C4-2B (cell line): ENCODE measurements around the gene RPTOR.

Experiments
- H3K27ac ChIP-seq: fragments of 450-650 bp; 2 replicates; pipeline ENCODE4 v1.5.1; 2017
- ZFX ChIP-seq: fragments of 450-650 bp; IDR thresholded peaks from 2 replicates; pipeline ENCODE4 v1.6.1; 2017
- TF ChIP-seq, protein P1 (sequence below): fragments of 450-650 bp; conservative IDR thresholded peaks from 2 replicates; pipeline ENCODE4 v1.5.1; 2017; ENCODE audit warnings: mild to moderate bottlenecking

The RPTOR gene

GRCh38 chr17:80538484-80538883, 6.2 kb upstream of the RPTOR start:
- H3K27ac ChIP-seq, result no peak overlapping the region
- TF ChIP-seq, protein P1, sequence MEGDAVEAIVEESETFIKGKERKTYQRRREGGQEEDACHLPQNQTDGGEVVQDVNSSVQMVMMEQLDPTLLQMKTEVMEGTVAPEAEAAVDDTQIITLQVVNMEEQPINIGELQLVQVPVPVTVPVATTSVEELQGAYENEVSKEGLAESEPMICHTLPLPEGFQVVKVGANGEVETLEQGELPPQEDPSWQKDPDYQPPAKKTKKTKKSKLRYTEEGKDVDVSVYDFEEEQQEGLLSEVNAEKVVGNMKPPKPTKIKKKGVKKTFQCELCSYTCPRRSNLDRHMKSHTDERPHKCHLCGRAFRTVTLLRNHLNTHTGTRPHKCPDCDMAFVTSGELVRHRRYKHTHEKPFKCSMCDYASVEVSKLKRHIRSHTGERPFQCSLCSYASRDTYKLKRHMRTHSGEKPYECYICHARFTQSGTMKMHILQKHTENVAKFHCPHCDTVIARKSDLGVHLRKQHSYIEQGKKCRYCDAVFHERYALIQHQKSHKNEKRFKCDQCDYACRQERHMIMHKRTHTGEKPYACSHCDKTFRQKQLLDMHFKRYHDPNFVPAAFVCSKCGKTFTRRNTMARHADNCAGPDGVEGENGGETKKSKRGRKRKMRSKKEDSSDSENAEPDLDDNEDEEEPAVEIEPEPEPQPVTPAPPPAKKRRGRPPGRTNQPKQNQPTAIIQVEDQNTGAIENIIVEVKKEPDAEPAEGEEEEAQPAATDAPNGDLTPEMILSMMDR, result no peak
- TF ChIP-seq ZFX, result no peak

- TF ChIP-seq, protein P1, result no peak
- no peak for TF ChIP-seq ZFX
- no peak overlapping the region for H3K27ac ChIP-seq
Observed at GRCh38 chr17:80539022-80539641, 5.5 kb upstream of the RPTOR start.

DNA sequence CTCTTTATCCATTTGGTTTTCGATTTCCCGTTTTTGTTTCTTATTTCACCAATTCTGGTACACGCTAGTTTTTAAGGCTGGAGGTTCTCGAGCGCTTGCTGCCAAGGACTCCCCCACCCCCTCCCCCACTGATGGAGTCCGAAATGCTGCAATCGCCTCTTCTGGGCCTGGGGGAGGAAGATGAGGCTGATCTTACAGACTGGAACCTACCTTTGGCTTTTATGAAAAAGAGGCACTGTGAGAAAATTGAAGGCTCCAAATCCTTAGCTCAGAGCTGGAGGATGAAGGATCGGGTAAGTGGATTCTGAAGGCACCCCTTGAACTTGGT, 825 bp downstream of the RPTOR start:
- TF ChIP-seq ZFX, result no peak
- TF ChIP-seq, protein P1, result no peak
- H3K27ac ChIP-seq, result peak overlapping the region; percentile 91

- TF ChIP-seq, protein P1, result no peak
- no peak for TF ChIP-seq ZFX
- H3K27ac ChIP-seq, result no peak overlapping the region
Observed at GRCh38 chr17:80546267-80546666, 1.6 kb downstream of the RPTOR start.

GRCh38 chr17:80552523-80552922, 7.9 kb downstream of the RPTOR start:
- TF ChIP-seq, protein P1, result no peak
- no peak for TF ChIP-seq ZFX
- no peak overlapping the region for H3K27ac ChIP-seq

DNA sequence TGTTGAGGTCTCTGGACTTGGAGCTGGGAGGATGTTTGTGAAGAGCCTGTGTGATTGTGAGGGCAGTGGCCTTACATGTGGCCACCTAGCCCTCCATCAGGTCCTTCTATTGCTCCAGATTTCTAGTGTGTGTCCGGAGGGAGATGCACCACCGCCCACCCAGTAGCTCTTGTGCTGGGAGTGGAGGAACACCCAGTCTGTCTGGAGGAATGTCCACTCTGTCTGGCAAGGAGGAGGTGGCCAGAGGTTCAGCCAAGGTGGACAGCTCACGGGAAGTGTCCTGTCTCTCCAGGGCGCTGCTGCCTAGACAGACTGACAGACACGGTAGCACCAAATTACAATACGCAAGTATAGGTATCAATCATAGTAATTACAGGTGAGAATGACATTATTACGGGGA, 10.6 kb downstream of the RPTOR start:
- no peak overlapping the region for H3K27ac ChIP-seq

GRCh38 chr17:80558046-80558445, 13.4 kb downstream of the RPTOR start:
- no peak overlapping the region for H3K27ac ChIP-seq
- no peak for TF ChIP-seq ZFX
- TF ChIP-seq, protein P1, result no peak

More for the DNA sequence above, 10.6 kb downstream of the RPTOR start:
- TF ChIP-seq, protein P1, result no peak
- no peak for TF ChIP-seq ZFX
